OCI-LY1 (cell line): ENCODE data around the gene CNTN5.

ENCODE experiments used
- H2AFZ ChIP-seq: fragments of 200-600 bp; sonication (generic), shearing (Covaris generic); 2 replicates; pipeline ENCODE4 v1.6.0; 2014; ENCODE audit warnings: antibody characterized with exemption, mild to moderate bottlenecking, low read length
- H3F3A ChIP-seq: fragments of 200-600 bp; sonication (generic), shearing (Covaris generic); 2 replicates; pipeline ENCODE4 v1.6.0; 2014; ENCODE audit warnings: mild to moderate bottlenecking, antibody characterized with exemption, low read length, moderate library complexity; ENCODE audit not compliant: insufficient read depth
- H3K27ac ChIP-seq: fragments of 200-600 bp; sonication (generic); 2 replicates; pipeline ENCODE4 v1.5.1; 2014; ENCODE audit warnings: low read length, mixed run types, mild to moderate bottlenecking, low read depth; ENCODE audit not compliant: poor library complexity, severe bottlenecking
- H3K27me3 ChIP-seq: fragments of 200-600 bp; sonication (generic); 2 replicates; pipeline ENCODE4 v1.6.0; 2014; ENCODE audit warnings: antibody characterized with exemption, mild to moderate bottlenecking, low read length, moderate library complexity; ENCODE audit not compliant: insufficient read depth
- H3K36me3 ChIP-seq: fragments of 200-600 bp; sonication (generic); 2 replicates; pipeline ENCODE4 v1.6.1; 2014; ENCODE audit warnings: mild to moderate bottlenecking, antibody characterized with exemption, low read length, moderate library complexity, mixed read lengths; ENCODE audit not compliant: insufficient read depth
- H3K4me1 ChIP-seq: fragments of 200-600 bp; sonication (generic); 2 replicates; pipeline ENCODE4 v1.5.1; 2014; ENCODE audit warnings: mild to moderate bottlenecking, low read length, moderate library complexity; ENCODE audit not compliant: insufficient read depth, severe bottlenecking
- H3K4me2 ChIP-seq: fragments of 200-600 bp; sonication (generic), shearing (Covaris generic); 2 replicates; pipeline ENCODE4 v1.6.1; 2014; ENCODE audit warnings: low read length
- H3K4me3 ChIP-seq: fragments of 200-600 bp; sonication (generic); 2 replicates; pipeline ENCODE4 v1.5.1; 2014; ENCODE audit warnings: low read length, low read depth, mild to moderate bottlenecking, mixed read lengths; ENCODE audit not compliant: poor library complexity, severe bottlenecking
- H3K79me2 ChIP-seq: fragments of 200-600 bp; shearing (Covaris generic); 2 replicates; pipeline ENCODE4 v1.6.1; 2016; ENCODE audit warnings: mixed run types, low read length, mixed read lengths; ENCODE audit not compliant: insufficient read depth
- H3K9ac ChIP-seq: fragments of 200-600 bp; sonication (generic), shearing (Covaris generic); 2 replicates; pipeline ENCODE4 v1.6.1; 2014; ENCODE audit warnings: mild to moderate bottlenecking, low read length, mixed read lengths
- H3K9me2 ChIP-seq: fragments of 200-600 bp; sonication (generic), shearing (Covaris generic); 2 replicates; pipeline ENCODE4 v1.6.1; 2014; ENCODE audit warnings: low read depth, mild to moderate bottlenecking, low read length, mixed read lengths
- H3K9me3 ChIP-seq: fragments of 200-600 bp; shearing (Covaris generic); 2 replicates; pipeline ENCODE4 v1.6.1; 2014; ENCODE audit warnings: low read length, mixed read lengths
- H4K20me1 ChIP-seq: fragments of 200-600 bp; sonication (generic), shearing (Covaris generic); 2 replicates; pipeline ENCODE4 v1.6.0; 2016; ENCODE audit warnings: mild to moderate bottlenecking, low read length; ENCODE audit not compliant: insufficient read depth
- EZH2 ChIP-seq: fragments of 200-600 bp; sonication (generic), shearing (Covaris generic); IDR thresholded peaks from 2 replicates; pipeline ENCODE4 v1.8.0; 2017; ENCODE audit warnings: borderline replicate concordance, mixed run types, mild to moderate bottlenecking, antibody characterized with exemption, low read length, moderate library complexity, mixed read lengths
- TF ChIP-seq, protein P1 (sequence below): fragments of 200-600 bp; sonication (generic), shearing (Covaris generic); IDR thresholded peaks from 2 replicates; pipeline ENCODE4 v1.5.1; 2017; ENCODE audit warnings: mild to moderate bottlenecking, antibody characterized with exemption, low read length, moderate library complexity, mixed read lengths

CNTN5 gene

GRCh38 chr11:99670067-99670676 is 649.4 kb downstream of the CNTN5 start:
- Histone ChIP-seq H3K36me3 (no peaks in the 10 kb centered on the region), H2AFZ (no peak overlapping the region), H3K9me2 (no peaks in the 10 kb centered on the region), H3K27me3 (no peaks in the 10 kb centered on the region), H3K4me1 (no peaks in the 10 kb centered on the region), H3K27ac (no peak overlapping the region), H4K20me1 (no peaks in the 10 kb centered on the region), H3F3A (no peaks in the 10 kb centered on the region), H3K9me3 (no peaks in the 10 kb centered on the region), H3K4me3 (no peak overlapping the region), H3K4me2 (no peak overlapping the region), H3K9ac (no peak overlapping the region), H3K79me2 (no peaks in the 10 kb centered on the region)
- TF ChIP-seq, protein P1, sequence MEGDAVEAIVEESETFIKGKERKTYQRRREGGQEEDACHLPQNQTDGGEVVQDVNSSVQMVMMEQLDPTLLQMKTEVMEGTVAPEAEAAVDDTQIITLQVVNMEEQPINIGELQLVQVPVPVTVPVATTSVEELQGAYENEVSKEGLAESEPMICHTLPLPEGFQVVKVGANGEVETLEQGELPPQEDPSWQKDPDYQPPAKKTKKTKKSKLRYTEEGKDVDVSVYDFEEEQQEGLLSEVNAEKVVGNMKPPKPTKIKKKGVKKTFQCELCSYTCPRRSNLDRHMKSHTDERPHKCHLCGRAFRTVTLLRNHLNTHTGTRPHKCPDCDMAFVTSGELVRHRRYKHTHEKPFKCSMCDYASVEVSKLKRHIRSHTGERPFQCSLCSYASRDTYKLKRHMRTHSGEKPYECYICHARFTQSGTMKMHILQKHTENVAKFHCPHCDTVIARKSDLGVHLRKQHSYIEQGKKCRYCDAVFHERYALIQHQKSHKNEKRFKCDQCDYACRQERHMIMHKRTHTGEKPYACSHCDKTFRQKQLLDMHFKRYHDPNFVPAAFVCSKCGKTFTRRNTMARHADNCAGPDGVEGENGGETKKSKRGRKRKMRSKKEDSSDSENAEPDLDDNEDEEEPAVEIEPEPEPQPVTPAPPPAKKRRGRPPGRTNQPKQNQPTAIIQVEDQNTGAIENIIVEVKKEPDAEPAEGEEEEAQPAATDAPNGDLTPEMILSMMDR: no peak
- TF ChIP-seq EZH2: no peak

DNA sequence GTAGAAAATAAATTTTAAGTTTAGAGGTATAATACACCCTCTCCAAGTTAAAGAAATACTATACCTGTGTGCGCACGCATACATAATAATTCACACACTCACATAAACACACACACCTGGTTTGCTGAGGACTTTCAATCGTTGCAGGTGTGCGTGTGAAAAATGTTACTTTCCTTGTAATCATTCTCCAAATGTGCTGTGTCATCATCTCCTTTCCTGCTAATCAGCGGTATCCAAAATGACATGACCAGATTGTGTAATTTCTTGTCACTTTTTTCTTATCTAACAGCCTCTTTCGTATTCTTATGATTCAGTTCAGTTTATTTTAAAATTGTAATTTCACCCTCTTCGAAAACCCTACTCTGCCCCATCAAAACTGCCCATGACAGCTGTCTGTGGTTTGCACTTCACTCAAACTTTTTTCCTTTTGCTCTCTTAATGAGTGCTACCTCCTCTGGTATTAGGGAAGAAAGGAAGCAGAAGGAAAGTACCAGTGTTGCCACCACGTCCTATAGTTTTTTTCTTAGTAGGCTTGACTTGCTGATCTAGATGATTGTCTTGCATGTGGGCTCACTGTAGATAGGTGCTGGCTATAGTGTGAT is 651.2 kb downstream of the CNTN5 start:
- H3K27me3 ChIP-seq: no peaks in the 10 kb centered on the region
- H3K4me2 ChIP-seq: no peak overlapping the region
- H2AFZ ChIP-seq: no peak overlapping the region
- no peaks in the 10 kb centered on the region for H3K9me2 ChIP-seq
- no peaks in the 10 kb centered on the region for H4K20me1 ChIP-seq
- no peaks in the 10 kb centered on the region for H3K9me3 ChIP-seq
- H3K79me2 ChIP-seq: no peaks in the 10 kb centered on the region
- H3F3A ChIP-seq: no peaks in the 10 kb centered on the region
- TF ChIP-seq, protein P1: no peak
- TF ChIP-seq EZH2: no peak
- no peaks in the 10 kb centered on the region for H3K4me1 ChIP-seq
- no peak overlapping the region for H3K4me3 ChIP-seq
- H3K27ac ChIP-seq: no peak overlapping the region
- H3K36me3 ChIP-seq: no peaks in the 10 kb centered on the region
- no peak overlapping the region for H3K9ac ChIP-seq

GRCh38 chr11:99676292-99676691 is 655.5 kb downstream of the CNTN5 start:
- no peak overlapping the region for H3K4me3 ChIP-seq
- H4K20me1 ChIP-seq: no peaks in the 10 kb centered on the region
- no peaks in the 10 kb centered on the region for H3K79me2 ChIP-seq
- H3K9me3 ChIP-seq: no peaks in the 10 kb centered on the region
- H2AFZ ChIP-seq: no peak overlapping the region
- no peak overlapping the region for H3K4me2 ChIP-seq
- no peaks in the 10 kb centered on the region for H3K9me2 ChIP-seq
- no peak overlapping the region for H3K9ac ChIP-seq
- H3K4me1 ChIP-seq: no peaks in the 10 kb centered on the region
- no peak overlapping the region for H3K27ac ChIP-seq
- H3K27me3 ChIP-seq: no peaks in the 10 kb centered on the region
- no peaks in the 10 kb centered on the region for H3F3A ChIP-seq
- no peaks in the 10 kb centered on the region for H3K36me3 ChIP-seq
- TF ChIP-seq EZH2: no peak
- TF ChIP-seq, protein P1: no peak
